GM19193 (cell line): ENCODE measurements around the gene MYCBP.

ENCODE experiments used
- POLR2A ChIP-seq: IDR thresholded peaks from 4 replicates; pipeline ENCODE4 v1.6.1; 2011; ENCODE audit not compliant: insufficient read depth, insufficient read length; ENCODE audit errors: extremely low read depth

MYCBP gene

DNA sequence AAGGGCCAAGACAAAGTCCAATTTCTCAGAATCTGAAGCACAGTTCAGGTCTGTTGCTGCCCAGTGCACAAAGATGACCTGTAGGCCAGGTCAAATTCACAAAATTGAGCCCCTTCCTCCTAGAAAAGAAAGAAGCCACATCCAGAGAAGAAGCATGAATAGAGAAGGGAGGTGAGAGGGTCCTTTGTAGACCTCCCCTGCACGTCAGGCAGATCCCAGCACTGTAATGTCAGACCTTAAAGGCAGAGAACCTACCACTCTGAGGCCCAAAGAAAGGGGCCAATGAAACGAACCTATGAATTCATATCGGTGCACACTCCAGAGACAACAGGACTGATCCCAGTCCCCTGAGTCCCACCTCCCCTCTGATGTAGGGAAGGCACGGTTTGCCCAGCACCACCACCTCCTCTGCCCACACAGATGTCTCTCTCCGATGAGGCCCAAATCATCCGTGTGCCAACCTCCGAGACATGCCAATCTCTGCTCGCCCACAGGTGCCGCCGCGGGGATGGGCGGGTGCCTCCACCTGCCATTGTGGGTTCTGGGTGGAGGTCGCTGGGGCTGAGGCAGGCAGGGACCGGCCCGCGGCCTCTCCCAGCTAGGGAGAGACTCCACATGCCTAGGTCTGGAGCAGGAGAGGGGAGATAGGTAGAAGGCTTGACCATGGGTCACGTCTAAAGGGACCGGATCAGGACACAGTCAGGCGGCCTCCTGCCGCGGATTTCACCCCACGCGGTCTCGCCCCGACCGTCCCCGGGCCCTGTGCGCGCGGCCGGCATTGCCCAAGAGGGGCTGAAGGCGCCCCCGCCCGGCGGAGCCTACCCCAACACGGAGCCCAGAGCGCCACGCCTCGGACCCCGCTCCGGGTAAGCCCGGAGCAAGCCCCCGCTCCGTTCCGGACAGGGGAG lies 55.6 kb downstream of the MYCBP start:
- TF ChIP-seq POLR2A: no peak

DNA sequence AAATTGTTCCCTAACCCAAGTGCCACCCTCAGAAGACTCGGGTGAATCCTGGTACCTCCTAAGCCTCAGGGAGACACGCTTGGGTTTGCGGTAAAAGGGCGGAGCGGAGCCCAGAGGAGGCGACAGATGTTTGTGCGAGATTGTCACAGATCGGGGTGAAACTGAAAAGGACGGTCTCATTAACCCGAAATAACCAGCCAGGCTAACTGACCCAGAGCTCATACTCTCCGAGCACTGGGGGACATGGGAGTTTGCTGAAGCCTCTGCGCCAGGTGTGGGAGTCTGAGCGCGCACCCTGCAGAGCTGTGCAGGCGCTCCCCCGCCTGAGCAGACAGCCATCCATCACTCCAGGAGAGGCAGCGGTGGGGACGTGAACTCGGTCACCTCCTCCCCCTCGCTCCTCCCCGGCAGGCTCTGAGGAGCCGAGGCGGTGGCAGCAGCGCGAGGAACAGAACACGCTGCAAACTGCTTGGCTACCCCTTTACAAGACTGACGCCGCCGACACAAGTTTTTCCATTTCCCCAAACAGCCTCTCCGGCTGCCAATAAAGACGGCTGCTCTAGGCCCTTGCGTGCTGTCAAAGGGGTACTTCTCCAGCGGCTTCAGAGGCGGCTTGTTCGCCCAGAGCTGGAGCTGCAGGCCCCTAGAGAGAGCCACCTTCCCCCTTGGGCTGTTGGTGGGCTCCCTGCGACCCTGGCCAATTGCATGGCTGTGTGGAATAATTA lies 57.1 kb downstream of the MYCBP start:
- peak; percentile 23 for TF ChIP-seq POLR2A

DNA sequence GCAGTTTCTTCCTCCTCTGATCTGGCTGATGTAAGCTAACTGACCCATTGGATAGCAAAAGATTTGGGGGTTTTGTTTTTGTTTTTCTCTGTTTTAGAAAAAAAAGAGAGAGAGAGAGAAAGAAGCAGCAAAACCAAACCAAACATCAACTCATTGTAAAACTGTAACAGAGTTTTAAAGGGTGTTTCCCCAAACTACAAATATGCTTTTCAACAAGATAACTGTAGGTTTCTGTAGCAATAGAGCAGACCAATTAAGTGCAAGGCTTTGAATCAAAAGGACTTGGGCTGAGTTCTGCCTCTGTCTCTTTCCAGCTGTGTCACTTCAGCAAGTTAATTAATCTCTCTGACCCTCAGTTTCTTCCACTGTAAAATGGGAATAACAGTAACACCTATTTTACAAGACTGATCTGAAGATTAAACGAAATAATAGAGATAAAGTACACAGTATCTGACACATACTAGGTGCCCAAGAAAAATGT lies 58.1 kb downstream of the MYCBP start:
- no peak for TF ChIP-seq POLR2A

DNA sequence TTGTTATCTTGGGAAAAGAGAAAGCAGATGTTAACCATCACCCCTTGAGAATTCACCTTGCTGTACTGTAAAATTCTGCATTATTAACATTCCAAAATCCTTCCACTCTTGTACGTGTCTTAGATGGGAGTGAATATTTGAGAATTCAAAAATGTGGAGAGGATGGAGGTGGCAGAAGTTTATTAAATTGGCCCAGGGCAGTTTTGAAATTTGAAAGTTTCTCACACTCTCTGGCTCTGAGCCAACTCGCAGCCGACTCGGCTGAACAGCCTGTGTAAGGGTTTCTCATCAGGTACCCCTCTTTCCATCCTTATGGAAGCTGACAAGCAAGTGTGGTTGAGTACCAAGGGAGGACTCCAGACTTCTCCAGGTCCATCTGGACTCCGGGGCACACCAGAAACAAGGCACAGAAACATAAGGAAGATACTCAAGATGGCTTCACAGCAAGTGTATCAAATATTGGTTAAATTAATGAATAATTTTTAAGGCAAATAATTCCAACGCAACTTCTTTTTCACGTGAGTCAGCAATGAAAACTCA lies 58.6 kb downstream of the MYCBP start:
- no peak for TF ChIP-seq POLR2A

DNA sequence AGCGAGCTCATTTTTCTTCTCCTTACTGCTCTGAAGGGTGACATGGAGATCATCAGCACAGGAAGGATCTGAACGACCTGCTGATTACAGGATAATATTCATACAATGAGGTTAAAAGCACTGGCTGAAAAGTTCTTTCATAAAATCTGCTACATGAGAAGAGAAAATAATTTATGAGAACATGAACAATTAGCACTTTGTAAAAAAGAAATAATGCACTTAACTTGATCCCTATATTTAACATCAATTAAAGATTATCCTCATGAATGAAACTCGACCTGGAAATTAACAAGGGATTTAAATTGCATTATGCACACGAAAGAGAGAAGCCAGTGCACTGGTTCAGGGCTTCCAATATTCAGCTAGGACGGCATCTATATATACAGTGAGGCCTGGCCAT lies 60.2 kb downstream of the MYCBP start:
- TF ChIP-seq POLR2A: no peak
